Measurements from ENCODE around the gene SLC12A3.

The SLC12A3 gene

GRCh38 chr16:56960681-56961281, 95.8 kb downstream of the SLC12A3 start:
- Histone ChIP-seq H3K4me3 (ENCODE audit: low read length in 2 of 2) (no peak overlapping the region), H3K27ac (ENCODE audit: low read length) (no peak overlapping the region), H3K9me3 (ENCODE audit: control insufficient read depth in 2 of 2, low read length in 2 of 2) (no peaks in the 10 kb centered on the region), H3K9ac (ENCODE audit: low read length in 2 of 2) (no peak overlapping the region), H3K27me3 (ENCODE audit: control insufficient read depth in 1 of 2, insufficient read depth in 2 of 2, low read length in 2 of 2) (no peaks in the 10 kb centered on the region), H3K36me3 (ENCODE audit: control insufficient read depth in 2 of 2, insufficient read depth in 2 of 2, low read length in 2 of 2) (no peaks in the 10 kb centered on the region), H3K4me1 (ENCODE audit: control insufficient read depth, insufficient read depth, low read length) (peaks cover 6% of the 10 kb centered on the region)

- Histone ChIP-seq H3K4me3 (ENCODE audit: low read length in 2 of 2) (no peak overlapping the region), H3K4me1 (ENCODE audit: control insufficient read depth, insufficient read depth, low read length) (peaks cover 12% of the 10 kb centered on the region), H3K27me3 (ENCODE audit: control insufficient read depth in 1 of 2, insufficient read depth in 2 of 2, low read length in 2 of 2) (no peaks in the 10 kb centered on the region), H3K9me3 (ENCODE audit: control insufficient read depth in 2 of 2, low read length in 2 of 2) (no peaks in the 10 kb centered on the region), H3K27ac (ENCODE audit: low read length) (no peak overlapping the region), H3K36me3 (ENCODE audit: control insufficient read depth in 2 of 2, insufficient read depth in 2 of 2, low read length in 2 of 2) (no peaks in the 10 kb centered on the region), H3K9ac (ENCODE audit: low read length in 2 of 2) (no peak overlapping the region)
Observed at GRCh38 chr16:56961386-56961785, 96.4 kb downstream of the SLC12A3 start.

- Histone ChIP-seq H3K9ac (ENCODE audit: low read length in 2 of 2) (no peak within 1 kb of the TSS), H3K36me3 (ENCODE audit: control insufficient read depth in 2 of 2, insufficient read depth in 2 of 2, low read length in 2 of 2) (no peaks in the 10 kb centered on the region), H3K4me3 (ENCODE audit: low read length in 2 of 2) (no peak within 1 kb of the TSS), H3K27ac (ENCODE audit: low read length) (no peak within 1 kb of the TSS), H3K27me3 (ENCODE audit: control insufficient read depth in 1 of 2, insufficient read depth in 2 of 2, low read length in 2 of 2) (no peaks in the 10 kb centered on the region), H3K4me1 (ENCODE audit: control insufficient read depth, insufficient read depth, low read length) (peaks cover 12% of the 10 kb centered on the region), H3K9me3 (ENCODE audit: control insufficient read depth in 2 of 2, low read length in 2 of 2) (no peaks in the 10 kb centered on the region)
Observed at GRCh38 chr16:56961851-56962281, 96.9 kb downstream of the SLC12A3 start, which contains the start of gene CETP. CETP (plus strand) TSS chr16:56961950; CDS start chr16:56961980, 30 bp downstream.

DNA sequence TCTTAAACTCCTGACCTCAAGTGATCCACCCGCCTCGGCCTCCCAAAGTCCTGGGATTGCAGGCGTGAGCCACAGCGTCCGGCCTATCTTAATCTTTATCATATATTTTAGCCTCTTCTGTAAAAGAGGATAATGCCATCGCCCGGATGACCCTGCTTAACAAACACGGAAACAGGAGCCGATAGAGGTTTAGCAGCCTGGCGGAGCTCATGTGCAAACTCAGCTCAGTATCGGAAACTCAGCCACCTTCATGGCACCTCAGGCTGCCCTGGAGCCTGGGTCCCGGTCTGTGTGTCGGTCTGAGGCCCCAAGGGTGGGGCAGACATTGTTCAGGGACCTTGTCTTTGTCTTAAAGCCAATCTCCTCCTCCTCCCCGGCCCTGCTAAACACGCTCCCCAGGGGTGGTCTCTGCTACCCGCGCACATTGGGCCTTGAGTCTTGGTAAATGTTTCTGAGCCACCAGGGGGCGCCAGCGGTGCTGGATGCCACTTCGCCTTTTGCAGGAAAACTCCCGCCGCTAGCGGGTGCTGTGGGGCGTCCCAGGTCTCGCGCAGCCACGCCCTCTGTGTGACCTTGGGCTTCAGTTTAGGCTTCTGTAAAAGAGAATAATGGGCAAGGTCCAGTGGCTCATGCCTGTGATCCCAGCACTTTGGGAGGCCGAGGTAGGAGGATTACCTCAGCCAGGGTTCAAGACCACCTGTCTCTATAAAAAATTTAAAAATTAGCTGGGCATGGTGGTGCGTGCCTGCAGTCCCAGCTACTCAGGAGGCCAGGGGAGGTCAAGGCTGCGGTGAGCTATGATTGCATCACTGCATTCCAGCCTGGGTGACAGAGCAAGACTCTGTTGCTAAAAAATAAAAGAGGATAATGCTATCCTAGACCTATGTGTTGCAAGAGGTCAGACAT, 99.5 kb downstream of the SLC12A3 start:
- no peaks in the 10 kb centered on the region for H3K27me3 ChIP-seq (ENCODE audit: control insufficient read depth in 1 of 2, insufficient read depth in 2 of 2, low read length in 2 of 2)
- no peak overlapping the region for H3K4me3 ChIP-seq (ENCODE audit: low read length in 2 of 2)
- H3K9ac ChIP-seq (ENCODE audit: low read length in 2 of 2), result no peak overlapping the region
- no peaks in the 10 kb centered on the region for H3K36me3 ChIP-seq (ENCODE audit: control insufficient read depth in 2 of 2, insufficient read depth in 2 of 2, low read length in 2 of 2)
- peaks cover 12% of the 10 kb centered on the region for H3K4me1 ChIP-seq (ENCODE audit: control insufficient read depth, insufficient read depth, low read length)
- H3K9me3 ChIP-seq (ENCODE audit: control insufficient read depth in 2 of 2, low read length in 2 of 2), result no peaks in the 10 kb centered on the region
- H3K27ac ChIP-seq (ENCODE audit: low read length), result no peak overlapping the region
